ENCODE data around the gene EBLN2. TPM values are rescaled to one million over a fixed set of nuclear protein-coding genes. Genes with fewer than 3 reads are reported as not detected.

Gene EBLN2
- total RNA-seq, 1 experiment from 2014 or later = 1.9 TPM

DNA sequence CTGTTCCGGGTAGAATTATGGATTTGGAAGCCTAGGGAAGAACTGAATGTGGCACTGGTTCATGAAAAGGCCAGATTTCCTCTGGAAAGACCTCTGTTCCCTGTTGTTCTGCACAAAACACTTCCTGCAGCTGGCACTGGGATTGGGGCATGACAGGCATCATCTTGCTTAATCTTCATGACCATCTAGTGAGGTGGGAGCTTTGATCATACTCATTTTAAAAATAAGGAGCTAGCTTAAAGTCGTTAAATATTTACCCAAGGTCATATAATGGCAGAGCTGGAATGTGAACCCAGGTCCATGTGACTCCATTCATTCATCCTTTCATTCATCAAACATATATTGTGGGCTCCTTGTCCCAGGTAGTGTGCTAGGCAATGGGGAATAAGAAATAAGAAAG lies 40.4 kb downstream of the EBLN2 start:
- no peak for DNase-seq (ENCODE audit: low read depth)

GRCh38 chr3:73107215-73107614 lies 45.8 kb downstream of the EBLN2 start:
- DNase-seq (ENCODE audit: low read depth) = no peak

DNA sequence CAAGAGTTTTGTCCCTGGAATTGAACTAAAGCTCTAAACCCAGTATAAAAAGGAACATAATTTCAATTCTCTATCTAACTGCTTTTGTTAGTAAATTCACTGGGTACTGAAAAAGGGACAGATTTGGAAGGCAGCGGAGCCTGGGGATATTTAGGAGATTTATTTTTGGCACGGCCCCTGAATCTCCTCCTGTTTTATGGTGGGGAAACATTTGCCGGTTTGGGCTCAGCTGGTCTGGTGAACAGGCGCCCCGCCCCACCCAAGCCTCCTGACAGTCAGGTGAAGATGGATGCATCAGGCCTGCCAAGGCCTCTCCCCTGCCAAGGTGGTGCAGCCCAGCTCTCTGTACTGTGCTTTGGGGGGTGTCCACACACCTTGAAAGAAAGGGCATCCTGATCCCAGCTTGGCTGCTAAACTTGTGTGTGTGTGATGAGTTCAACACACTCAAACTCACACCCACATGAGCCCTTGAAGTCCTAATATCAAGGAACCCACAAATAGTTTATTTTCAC lies 46.3 kb downstream of the EBLN2 start:
- no peak for DNase-seq (ENCODE audit: low read depth)

DNA sequence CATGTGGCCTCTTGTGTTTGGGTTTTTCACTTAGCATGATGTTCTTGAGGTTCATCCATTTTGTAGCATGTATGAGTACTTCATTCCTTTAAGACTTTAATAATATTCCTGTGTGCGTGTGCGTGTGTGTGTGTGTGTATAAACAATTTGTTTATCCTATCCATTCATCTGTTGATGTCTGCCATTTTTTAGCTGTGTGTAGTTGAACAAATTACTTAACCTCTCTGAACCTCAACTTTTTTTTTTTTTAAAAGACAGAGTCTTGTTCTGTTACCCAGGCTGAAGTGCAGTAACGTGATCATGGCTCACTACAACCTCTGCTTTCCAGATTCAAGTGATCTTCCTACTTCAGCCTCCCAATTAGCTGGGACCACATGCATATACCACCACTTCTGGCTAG lies 47.3 kb downstream of the EBLN2 start:
- no peak for DNase-seq (ENCODE audit: low read depth)

- no peak for DNase-seq (ENCODE audit: low read depth)
Observed at GRCh38 chr3:73110530-73110929, 49.1 kb downstream of the EBLN2 start.

Small RNA genes within 50 kb of the gene (small RNA-seq; reads per million reads assigned to genes)
- gene RNU2-64P (1.3 reads per million, percentile 77 among the genes with 10 or more reads in this experiment), gene RNU6-557P (not detected), gene RNU7-19P (0.07 reads per million)

Other genes with a start within 250 kb of the EBLN2 start
- 32.3 and 40.4 TPM in 2 replicates for gene SHQ1, start 213.2 kb upstream of the EBLN2 start, total RNA-seq (2014; rRNA removed; shearing (Covaris generic))
- 8.0 and 11.3 TPM in 2 replicates for gene GXYLT2, start 173.6 kb upstream of the EBLN2 start, total RNA-seq (2014; rRNA removed; shearing (Covaris generic))
- 45.4 and 48.0 TPM in 2 replicates for gene PPP4R2, start 64.8 kb upstream of the EBLN2 start, total RNA-seq (2014; rRNA removed; shearing (Covaris generic))

Data from HT1080 (cell line).